Measurements from ENCODE around the gene NQO2.
"Not testable (repeated sequence)": the region's sequence is repeated elsewhere in the genome, so short reads cannot be mapped to it uniquely, and the experiment has no call there.

The NQO2 gene

DNA sequence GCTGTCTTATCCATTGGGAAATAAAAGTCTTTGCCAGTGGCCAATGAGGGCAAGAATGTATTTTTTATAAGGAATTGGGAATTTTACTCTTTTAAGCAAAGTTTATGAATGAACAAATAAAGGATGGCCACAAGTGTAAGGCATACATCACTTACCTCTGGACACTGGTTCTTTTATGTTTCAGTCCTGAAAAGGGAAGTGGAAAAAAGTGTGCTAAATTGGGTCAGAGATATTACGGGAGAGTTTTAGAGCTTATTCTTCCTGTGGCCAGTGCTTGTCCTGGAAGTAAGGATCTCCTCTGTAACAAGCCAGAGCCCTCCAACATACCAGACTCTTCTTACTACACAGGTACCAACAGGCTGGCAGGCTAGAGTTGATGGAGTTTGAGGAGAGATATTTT, 46.1 kb downstream of the NQO2 start:
- DNase-seq, result no peak

DNA sequence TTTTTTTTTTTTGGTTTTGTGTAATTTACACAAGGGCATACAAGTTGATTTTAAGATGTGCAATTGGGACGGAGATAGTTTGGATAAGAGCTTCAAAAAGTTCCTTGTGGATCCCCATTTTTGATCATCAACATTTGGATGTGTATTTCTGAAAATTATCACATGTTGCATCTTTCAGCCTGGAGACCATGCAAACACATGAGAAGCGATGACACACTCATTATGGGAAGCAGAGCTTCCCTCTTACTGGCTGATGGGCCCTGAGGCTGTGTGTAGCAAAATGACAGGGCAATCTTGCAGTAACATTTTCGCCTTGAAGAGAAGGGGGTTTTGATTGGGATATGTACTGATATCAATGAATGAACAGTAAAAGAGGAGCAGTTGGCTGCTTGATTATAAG, 46.6 kb downstream of the NQO2 start:
- DNase-seq, result no peak

DNA sequence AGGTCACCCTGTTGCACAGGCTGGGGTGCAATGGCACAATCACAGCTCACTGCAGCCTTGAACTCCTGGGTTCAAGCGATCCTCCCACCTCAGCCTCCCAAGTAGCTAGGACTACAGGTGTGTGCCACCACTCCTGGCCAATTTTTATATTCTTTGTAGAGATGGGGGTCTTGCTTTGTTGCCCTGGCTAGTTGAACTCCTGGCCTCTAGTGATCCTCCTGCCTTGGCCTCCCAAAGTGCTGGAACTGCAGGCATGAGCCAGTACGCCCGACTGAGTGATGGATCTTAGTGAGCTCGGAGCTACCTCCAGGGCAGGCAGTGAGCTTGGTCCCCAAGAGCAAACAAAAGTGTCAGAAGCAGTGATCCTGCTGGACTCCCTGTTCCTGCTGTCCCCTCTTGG, 48.3 kb downstream of the NQO2 start:
- DNase-seq, result not testable (repeated sequence)

DNA sequence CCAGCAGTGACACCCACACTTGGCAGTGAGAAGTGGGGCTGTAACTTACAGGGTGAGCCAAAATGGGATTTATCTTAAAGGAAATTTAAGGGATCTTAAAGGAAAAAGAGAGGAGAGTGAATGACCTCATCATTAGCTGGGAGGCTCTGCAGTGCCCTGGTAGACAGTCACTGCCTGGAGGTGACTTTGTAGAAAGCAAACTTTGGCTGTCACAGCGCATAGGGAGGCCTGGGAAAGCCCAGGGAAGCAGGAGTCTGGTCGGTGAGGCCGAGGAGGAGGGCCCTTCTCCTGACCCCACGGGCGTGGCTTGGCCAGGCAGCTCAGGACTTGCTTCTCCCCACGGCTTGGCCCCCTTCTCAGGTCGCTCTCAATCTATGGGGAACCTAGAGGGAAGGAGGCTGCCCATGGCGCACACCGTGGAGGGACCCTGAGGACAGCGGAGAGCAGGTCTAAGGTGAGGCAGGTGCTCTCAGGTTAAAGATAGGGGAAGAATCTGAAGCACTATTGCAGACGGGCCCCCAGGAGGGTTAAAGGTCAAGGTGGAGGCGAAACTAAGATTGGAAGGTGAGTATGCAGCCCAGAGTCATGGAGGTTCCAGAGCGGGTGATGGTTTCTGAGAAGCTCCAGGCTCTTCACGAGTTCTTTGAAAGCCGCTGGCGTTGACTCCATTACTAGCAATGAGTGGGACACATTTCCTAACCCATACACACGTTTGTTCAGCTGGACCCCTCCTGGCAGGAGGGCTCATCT, 53.0 kb downstream of the NQO2 start:
- DNase-seq, result no peak

- no peak for DNase-seq
These were observed 53.5 kb downstream of the NQO2 start for GRCh38 chr6:3053231-3053508.

DNA sequence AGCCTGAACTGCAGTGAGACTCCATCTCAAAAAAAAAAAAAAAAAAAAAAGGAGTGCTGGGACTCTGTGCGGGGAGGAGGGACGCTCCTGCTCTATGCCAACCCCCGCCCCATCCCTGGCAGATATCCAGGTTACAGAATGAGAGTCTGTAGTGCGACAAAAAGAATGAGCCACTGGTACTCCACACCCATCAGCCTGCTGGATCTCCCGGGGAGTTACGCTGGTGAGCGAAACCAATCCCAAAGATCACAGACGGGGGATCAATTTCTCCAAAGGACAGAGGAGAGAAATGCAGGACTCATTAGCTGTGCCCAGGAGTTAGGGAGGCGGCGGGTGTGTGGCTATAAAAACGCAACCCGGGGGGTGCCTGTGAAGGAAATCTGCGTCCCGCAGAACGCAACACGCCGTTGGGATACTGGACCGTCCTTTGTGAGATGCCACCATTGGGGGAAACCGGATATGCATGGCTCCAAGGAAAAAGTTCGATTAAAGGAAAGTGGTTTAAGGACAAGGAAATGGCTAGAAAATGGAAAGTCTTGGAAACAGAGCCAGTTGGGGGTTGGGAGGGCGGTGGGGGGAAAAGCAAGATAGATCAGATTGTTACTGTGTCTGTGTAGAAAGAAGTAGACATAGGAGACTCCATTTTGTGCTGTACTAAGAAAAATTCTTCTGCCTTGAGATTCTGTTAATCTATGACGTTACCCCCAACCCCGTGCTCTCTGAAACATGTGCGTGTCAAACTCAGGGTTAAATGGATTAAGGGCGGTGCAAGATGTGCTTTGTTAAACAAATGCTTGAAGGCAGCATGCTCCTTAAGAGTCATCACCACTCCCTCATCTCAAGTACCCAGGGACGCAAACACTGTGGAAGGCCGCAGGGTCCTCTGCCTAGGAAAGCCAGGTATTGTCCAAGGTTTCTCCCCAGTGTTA, 54.8 kb downstream of the NQO2 start:
- DNase-seq, result not testable (repeated sequence)

DNA sequence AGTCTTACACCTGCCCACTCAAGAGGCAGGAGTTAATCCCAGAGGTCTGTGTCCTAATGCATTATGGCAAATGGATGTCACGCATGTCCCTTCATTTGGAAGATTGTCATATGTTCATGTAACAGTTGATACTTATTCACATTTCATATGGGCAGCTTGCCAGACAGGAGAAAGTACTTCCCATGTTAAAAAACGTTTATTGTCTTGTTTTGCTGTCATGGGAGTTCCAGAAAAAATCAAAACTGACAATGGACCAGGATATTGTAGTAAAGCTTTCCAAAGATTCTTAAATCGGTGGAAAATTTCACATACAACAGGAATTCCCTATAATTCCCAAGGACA, 55.4 kb downstream of the NQO2 start:
- not testable (repeated sequence) for DNase-seq

- DNase-seq, result no peak
These were observed 57.5 kb downstream of the NQO2 start for GRCh38 chr6:3057063-3057770.

DNA sequence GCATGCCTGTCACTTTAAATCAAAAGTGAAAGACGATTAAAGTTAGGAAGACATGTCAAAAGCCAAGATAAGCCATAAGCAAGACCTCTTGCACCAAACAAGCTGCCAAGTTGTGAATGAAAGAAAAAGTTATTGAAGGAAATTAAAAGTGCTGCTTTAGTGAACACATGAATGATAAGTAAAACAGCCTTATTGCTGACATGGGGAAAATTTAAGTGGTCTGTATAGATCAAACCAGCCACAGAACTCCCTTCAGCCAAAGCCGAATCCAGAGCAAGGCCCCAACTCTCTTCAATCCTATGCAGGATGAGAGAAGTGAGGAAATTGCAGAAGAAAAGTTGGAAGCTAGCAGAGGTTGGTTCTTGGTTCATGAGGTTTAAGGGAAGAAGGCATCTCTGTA, 59.3 kb downstream of the NQO2 start:
- no peak for DNase-seq

DNA sequence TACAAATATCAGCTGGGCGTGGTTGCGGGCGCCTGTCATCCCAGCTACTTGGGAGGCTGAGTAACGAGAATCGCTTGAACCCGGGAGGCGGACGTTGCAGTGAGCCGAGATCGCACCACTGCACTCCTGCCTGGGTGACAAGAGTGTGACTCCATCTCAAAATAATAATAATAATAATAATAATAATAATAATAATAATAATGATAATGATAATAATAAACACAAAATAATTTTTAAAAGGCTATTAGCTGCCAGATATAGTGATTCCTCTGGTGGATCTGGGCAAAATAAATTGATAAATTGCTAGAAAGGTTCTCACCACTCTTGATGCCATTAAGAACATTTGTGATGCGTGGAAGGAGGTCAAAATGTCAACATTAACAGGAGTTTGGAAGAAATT, 60.4 kb downstream of the NQO2 start:
- DNase-seq, result not testable (repeated sequence)

DNA sequence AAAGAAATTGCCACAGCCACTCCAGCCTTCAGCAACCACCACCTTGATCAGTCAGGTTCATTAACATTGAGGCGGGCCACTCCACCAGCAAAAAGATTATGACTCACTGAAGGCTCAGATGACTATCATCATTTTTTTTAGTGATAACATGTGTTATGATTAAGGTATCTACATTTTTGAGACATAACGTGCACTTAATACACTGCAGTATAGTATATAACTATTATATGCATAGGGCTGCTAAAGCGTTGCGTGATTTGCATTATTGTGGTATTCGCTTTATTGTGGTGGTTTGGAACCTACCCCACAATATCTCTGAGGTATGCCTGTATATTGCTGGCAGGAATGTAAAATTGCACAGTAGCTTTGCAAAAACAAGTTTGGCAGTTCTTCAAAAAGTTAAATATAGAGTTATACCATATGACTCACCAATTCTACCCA, 61.8 kb downstream of the NQO2 start:
- DNase-seq, result peak; percentile 22 to 51

DNA sequence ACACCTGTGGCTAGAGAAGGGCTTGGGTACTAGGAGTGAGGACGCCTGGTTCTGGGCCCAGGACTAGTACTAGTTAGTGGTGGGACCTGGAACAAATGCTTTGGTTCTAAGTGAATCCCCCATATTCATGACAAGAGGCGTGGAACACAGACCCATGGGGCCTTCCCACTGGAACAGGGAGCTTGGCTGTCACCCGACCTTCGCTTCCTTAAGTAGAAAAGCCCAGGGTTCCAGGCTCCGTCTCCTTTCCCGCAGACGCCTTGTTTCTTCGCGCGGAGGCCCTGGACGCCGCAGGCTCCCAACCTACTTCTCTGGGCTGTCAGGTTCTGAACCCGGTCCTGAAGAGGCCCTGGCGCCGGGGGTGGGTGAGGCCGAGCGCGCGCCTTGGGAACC, 63.6 kb downstream of the NQO2 start:
- DNase-seq, result not testable (repeated sequence)

DNA sequence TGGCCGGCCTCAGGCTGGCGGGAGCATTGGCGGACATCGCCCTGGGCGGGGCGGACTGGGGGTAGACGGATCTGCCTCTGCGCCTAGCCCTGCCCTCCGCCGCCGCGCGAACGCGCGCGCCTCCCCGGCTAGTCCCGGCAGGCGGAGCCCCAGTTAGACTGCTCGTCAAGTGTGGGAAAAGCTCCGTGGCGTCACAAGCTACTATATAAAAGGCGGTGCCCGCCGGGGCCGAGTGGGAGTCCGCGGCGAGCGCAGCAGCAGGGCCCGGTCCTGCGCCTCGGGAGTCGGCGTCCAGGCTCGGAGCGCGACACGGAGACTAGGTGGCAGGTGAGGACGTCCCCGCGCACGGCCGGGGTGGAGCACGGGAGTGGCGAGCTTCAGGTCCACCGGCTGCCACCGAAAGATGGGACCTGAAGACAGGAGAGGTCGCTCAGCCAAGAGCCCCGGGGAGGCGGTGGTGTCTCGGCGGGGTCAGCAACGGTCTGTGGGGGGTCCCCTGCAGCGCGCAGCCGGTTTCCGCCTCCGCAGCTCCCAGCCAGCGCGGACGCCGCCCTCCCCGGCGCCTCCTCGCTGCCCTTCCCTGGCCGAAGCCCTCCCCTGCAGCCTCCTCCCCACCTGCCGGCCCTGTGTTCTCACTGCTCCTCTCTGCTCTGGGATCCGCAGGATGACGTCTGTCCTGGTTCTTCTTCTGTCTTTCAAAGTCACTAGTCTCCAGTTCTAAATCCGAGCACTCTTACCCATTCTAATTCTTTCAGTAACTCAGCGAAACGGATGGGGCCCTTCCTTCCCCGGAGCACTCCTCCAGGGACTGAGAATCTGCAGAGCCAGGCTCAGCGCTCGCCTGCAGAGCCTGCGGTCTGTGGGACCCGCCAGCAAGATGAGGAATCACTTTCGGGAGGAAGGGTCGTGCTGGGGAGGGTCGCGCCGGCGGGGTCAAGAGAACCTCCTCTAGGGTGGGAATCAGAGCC, 64.3 kb downstream of the NQO2 start:
- peak; percentile 68 to 89 for DNase-seq

DNA sequence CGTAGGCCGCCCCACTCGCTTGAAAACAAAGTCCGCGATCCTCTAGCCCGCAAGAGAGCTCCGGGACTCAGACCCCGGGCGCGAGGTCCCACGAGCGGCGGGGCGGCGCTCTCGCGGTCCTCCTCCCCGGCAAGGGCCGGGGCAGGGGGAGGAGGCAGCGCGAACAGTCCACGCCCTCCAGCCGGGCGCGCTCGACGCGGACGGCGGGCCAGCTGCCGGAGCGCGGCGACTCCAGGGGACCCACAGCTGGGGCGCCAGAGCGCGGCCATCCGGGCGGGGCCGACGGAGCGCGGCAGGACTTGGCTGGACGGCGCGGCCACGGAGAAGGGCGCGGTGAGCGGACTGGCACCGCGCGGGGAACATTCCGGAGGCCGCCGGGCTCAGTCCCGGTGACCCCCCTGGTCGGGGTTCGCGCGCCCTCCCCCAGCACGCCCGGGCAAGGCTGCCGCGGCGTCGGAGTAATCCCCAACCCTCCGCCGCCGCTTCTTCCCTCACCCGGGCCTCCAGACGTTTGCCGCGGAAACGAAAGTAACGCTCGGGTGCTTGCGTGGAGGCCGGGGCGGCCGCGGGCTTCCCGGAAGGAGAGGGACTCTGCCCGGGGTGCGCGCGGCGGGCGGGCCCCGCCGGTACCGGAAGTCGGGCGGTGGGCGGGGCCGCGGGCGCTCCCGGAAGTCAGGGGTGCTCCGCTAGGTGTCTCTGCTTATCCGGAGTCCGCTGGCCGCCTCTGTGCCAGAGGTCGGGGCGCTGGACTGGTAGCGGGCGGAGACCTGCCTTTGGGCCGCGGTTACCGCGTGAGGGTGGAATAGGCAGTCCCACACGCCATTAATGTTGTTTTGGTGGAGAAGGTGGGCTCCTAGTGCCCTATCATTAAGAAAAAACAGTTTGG, 68.9 kb downstream of the NQO2 start, which contains the start of gene RIPK1:
Gene RIPK1, plus strand, starts transcription at position 166 of the 886 bp plus-strand sequence. CDS start 8,330 bp downstream, outside the sequence.
- peak; percentile 85 to 96 for DNase-seq
